Non-pigmented ciliary epithelial cell (primary cell): Measurements from ENCODE around the gene STK32C.

Source experiments
- DNase-seq: peaks from one replicate; pipeline ENCODE4 v3.0.0-alpha.2; 2010; ENCODE audit warnings: low read depth

Gene STK32C

GRCh38 chr10:132198381-132199181 lies 109.2 kb downstream of the STK32C start:
- no peak for DNase-seq

GRCh38 chr10:132198068-132198370 lies 109.7 kb downstream of the STK32C start:
- DNase-seq = no peak

DNA sequence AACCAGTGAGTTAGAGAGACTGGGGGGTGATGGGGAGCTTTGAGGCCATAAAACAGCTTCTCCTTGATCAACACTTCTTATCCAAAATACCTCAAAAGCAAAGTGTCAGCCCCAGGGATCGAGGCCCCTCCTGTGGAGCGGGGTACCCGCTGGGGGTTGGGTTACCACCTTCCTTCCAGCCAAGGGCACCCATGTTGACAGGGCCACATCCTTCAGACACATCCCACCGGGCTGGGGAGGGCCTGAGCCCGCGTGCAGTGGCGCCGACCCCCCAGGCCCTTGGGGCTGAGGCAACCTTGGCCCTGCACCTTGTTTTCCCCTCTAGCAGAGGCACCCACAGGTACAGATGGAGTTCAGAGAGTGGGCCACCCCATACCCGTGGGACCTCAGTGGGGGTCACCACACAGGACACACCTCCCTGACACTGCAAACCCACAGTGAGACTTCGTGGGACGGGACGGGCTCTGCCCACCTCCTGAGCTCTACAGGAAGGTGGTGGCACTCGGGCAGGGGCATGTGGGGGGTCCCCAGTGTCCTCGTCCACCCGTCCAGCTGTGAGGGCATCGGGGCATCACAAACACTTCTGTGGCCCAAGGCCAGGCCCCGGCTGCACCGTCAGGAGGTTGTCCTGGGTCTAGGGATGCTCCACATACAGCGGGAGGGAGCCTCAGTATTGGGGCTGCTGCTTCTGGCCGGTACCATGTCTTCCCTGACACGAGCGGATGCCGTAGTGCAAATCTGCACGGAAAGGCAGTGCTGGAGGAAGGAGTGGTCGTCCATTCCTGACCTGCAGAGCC lies 110.3 kb downstream of the STK32C start:
- no peak for DNase-seq

DNA sequence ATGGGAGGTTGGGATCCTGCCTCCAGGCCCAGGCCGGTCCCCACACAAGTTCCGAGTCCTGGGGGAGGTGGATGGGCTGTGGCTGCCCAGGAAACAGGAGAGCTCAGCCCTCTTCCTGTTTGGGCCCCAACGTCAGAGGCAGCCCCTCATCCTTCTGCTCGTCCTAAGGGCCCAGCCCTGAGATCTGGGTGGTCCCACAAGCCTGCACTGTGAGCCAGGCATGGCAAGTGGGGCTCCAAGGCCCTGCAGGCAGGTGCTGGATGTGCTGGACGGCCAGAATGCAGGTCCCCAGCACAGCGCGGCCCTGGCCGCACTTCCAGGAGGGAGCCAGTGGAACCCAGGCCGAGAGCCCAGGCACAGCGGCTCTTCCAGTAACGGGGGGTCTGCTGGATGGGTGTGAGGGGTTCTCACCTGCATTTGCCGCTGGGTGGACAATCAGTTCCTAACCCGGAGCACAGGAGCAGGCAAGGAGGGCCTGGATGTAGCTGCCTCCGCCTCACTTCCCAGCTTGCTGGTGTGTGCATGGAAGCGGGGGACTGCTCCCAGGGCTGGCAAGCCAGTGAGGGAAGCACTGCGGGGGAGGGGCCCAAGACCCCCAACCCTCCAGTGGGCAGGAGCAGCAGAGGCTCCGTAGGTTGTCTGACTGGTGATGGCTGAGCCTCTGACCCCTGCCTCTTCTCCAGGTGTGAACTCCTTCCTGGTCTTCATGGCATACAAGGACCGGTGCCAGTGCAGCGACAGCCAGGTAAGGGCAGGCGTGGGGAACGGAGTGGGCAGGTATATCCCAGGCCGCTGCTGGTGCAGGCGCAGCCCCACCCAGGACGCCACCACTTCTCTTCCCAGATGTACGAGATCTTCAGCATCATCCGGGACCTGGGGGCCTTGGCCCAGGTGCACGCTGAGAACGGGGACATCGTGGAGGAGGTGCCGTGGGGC lies 111.3 kb downstream of the STK32C start:
- DNase-seq = no peak

DNA sequence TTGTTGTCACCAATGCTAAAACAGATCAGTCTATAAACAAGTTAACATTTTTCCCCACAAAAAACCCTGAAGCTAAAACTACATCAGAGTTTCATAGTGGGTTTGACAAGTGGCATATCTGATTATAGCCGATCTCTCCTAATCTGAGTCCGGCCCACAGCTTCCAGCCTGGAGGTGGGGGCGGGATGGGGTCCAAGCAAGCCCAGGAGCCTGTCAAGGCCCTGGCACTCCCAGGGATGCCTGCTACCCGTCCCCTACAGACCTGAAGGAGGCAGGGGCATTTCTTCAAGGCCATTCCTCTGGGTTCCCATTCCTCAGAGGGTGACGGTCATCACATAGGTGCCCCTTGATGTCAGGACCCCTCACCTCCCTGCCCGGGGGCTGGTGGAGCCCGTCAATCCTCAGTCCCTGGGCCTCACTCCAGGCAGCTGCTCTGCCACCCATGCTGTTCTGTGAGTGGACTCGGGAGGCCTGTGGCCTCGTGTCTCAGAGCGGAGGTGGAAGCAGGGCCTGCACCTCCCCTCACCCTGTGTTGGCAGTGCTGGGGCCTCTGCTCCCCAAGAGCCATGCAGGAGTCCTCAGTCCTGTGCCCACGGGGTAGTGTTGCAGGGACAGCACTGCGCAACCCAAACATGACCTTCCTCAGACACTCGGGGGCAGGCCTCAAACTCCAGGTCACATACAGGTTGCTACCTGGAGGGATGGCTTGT lies 112.2 kb downstream of the STK32C start:
- DNase-seq = no peak

DNA sequence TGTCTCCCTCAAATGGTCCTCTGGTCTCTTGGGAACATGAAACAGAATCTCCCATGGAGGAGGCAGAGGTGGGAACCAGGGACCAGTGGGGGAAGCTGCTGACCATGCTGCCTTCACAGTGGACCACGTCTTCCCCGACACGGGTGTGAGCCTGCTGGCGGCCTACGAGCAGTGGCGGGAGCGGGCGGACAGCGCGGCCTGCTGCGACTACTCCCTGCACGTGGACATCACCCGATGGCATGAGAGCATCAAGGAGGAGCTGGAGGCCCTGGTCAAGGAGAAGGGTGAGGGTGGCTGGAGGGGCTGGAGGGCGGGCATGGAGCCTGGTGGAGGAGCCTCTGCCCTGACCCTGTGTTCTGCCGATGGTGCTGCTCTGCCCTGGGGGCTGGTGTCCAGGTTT lies 113.0 kb downstream of the STK32C start:
- DNase-seq = no peak

DNA sequence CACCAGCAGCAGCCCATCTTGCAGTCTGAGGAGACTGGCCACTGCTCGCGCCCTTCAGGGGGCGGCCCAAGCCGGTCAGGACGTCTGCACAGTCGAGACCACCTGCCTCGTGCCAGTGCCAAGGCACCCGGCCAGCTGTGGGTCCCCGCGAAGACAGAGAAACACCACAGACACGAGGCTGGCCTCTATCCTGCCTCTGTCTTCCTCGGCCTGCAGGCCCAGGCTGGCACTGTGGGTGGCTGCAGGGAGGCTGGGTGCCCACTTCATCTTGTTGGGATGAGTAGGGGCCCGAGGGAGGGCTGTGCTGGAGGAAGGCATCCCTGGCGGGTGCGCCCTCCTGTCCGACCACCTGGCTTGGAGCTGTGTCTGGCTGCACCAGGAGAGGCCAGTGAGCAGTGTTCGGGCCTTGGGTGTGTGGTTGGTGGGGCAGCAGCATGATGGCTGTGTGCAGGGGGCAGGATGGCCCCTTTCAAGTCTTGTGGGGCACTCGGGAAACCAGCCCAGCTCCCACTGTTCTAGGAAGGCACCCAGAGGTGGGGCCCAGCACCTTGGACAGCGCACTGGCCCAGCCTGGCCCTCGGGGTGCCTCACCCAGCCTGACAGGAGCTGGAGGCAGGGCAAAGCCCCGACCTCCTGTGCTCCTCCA lies 113.7 kb downstream of the STK32C start:
- DNase-seq = no peak

GRCh38 chr10:132192991-132193665 lies 114.6 kb downstream of the STK32C start:
- no peak for DNase-seq

DNA sequence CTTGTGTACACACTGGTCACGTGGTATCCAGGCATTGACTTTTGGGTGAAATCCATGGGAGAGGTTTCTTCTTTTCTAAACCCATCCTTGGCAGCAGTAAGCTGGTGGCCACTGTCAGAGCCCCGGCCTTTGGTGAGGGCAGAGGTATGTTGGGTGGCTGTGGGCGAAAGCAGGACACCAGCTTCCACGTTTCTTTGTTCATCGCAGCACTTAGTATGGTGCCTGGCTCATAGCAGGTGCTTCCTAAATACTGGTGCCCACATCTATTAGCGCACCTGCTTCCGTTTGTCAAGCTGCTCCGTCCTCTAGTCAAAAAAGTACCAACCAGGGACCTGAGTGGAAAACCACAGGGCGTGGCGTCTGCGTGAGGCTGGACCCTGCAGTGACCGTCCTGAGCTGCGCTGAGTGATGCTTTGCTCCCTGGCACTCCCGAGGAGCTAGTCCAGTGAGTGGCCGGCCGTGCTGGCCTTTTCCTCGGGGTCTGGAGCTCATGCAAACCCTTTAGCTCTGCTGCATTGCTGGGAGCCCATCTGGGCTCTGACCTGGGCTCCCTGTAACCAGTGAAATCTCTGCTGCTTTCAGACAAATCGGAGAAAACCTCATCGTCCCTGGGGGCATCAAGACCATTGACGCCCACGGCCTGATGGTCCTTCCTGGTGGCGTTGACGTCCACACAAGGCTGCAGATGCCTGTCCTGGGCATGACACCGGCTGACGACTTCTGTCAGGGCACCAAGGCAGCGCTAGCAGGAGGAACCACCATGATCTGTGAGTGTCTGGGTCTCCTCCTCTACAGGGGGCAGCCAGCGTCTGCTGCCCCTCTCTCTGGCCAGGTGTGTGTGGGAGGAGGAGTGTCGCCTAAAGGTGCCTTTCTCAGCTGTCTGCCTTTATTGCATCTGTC lies 115.4 kb downstream of the STK32C start:
- no peak for DNase-seq

- no peak for DNase-seq
Observed at GRCh38 chr10:132189810-132190422, 117.8 kb downstream of the STK32C start.

- no peak for DNase-seq
Observed at GRCh38 chr10:132189016-132189415, 118.7 kb downstream of the STK32C start.

DNA sequence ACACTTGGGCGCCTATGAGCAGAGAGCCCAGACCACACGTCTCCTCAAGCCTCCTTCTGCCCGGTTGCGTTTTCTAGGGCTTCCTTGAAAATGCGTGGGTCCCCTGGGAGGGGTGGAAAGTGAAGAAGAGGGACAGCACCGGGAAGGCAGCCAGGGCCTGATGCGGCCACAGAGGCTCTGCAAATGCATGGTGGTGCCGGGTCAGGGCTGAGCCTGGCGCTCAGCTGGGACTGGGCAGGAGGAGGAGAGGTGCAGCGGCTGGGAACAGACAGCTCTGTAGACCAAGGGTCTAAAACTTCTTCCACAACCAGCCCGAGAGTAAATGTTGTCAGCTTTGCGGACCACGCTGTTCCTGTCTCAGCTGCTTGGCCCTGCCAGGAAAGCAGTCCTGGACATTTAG lies 119.4 kb downstream of the STK32C start:
- no peak for DNase-seq

DNA sequence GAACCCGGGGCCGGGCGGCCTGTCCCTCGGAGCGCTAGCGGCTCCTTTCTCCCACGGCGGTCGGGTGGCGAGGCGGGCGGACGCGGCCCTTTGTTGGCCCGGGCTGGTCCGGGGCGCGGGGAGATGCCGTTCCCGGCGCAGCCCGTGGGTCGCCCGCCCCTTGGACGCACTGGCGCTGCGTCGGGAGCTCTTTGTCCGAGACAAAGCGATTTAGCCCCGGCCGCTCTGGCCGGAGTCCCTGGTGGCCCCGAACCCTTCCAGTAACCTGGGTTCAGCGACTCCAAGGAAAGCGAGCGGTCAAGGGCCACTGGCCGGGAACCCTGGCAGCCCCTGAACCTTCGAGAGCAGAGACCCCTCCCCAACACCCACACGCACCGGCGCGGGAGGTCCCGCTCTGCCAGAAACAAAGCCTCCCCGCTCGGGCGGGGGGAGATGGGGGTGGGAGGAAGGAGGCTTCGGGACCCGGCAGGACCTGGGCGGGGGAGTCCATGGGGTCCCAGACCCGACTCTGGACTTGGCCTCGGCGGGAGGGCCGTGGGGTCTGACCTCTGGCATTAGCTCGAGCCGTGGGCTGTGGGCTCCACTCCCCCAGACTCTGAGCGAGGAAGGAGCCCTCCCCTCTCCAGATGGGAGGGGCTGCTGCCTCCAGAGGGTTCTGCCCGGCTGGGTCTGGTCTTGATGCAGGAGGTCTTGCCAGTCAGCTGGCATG lies 120.2 kb downstream of the STK32C start:
- no peak for DNase-seq

GRCh38 chr10:132186488-132187429 lies 121.0 kb downstream of the STK32C start, which contains the start of gene DPYSL4:
Gene DPYSL4, plus strand, starts transcription at chr10:132186948. Its CDS starts 116 bp downstream, at chr10:132187064.
- DNase-seq = no peak

GRCh38 chr10:132185601-132186487 lies 121.9 kb downstream of the STK32C start:
- no peak for DNase-seq
